Mesendoderm (in vitro differentiated cells): Measurements from ENCODE around the gene PANK2.
"Not testable (repeated sequence)": the region's sequence is repeated elsewhere in the genome, so short reads cannot be mapped to it uniquely, and the experiment has no call there.

Experiments used
- DNase-seq: peaks from one replicate; pipeline ENCODE4 v3.0.0; 2013
- H2AK5ac ChIP-seq: 2 replicates; pipeline ENCODE4 v1.6.1; 2013; ENCODE audit warnings: low read length, inconsistent platforms
- H2BK120ac ChIP-seq: 2 replicates; pipeline ENCODE4 v1.6.1; 2013; ENCODE audit warnings: low read depth, mild to moderate bottlenecking, low read length, moderate library complexity, mixed read lengths
- H2BK15ac ChIP-seq: replicated peaks from 2 replicates; pipeline ENCODE4 v1.6.1; 2013; ENCODE audit warnings: low read depth, mild to moderate bottlenecking, moderate library complexity
- H2BK5ac ChIP-seq: 2 replicates; pipeline ENCODE4 v1.6.1; 2013; ENCODE audit warnings: low read length, inconsistent platforms
- H3K18ac ChIP-seq: 2 replicates; pipeline ENCODE4 v1.6.1; 2013; ENCODE audit warnings: mild to moderate bottlenecking, low read length, mixed read lengths
- H3K23ac ChIP-seq: one replicate; pipeline ENCODE4 v1.6.1; 2013; ENCODE audit warnings: low read length
- H3K27ac ChIP-seq: 2 replicates; pipeline ENCODE4 v1.5.1; 2013; ENCODE audit warnings: low read depth, mild to moderate bottlenecking, inconsistent platforms, low read length, moderate library complexity
- H3K27me3 ChIP-seq: 2 replicates; pipeline ENCODE4 v1.6.1; 2013; ENCODE audit warnings: low read length, control low read depth, mild to moderate bottlenecking, inconsistent platforms; ENCODE audit not compliant: insufficient read depth, poor library complexity
- H3K36me3 ChIP-seq: 2 replicates; pipeline ENCODE4 v1.6.1; 2013; ENCODE audit warnings: low read length, inconsistent platforms; ENCODE audit not compliant: control insufficient read depth, insufficient read depth
- H3K4ac ChIP-seq: one replicate; pipeline ENCODE4 v1.6.1; 2013; ENCODE audit warnings: low read depth, mild to moderate bottlenecking, low read length, moderate library complexity
- H3K4me1 ChIP-seq: 2 replicates; pipeline ENCODE4 v1.6.1; 2013; ENCODE audit warnings: low read depth, low read length, inconsistent platforms; ENCODE audit not compliant: control insufficient read depth
- H3K4me2 ChIP-seq: 2 replicates; pipeline ENCODE4 v1.6.1; 2013; ENCODE audit warnings: low read length
- H3K4me3 ChIP-seq: 2 replicates; pipeline ENCODE4 v1.5.1; 2013; ENCODE audit warnings: mild to moderate bottlenecking, low read length
- H3K56ac ChIP-seq: one replicate; pipeline ENCODE4 v1.6.1; 2013; ENCODE audit warnings: low read length
- H3K79me1 ChIP-seq: 2 replicates; pipeline ENCODE4 v1.6.1; 2013; ENCODE audit warnings: low read length, inconsistent platforms
- H3K79me2 ChIP-seq: 2 replicates; pipeline ENCODE4 v1.6.1; 2013; ENCODE audit warnings: mild to moderate bottlenecking, low read length; ENCODE audit not compliant: control insufficient read depth, insufficient read depth
- H3K9ac ChIP-seq: 2 replicates; pipeline ENCODE4 v1.6.1; 2013; ENCODE audit warnings: low read length, inconsistent platforms
- H4K5ac ChIP-seq: one replicate; pipeline ENCODE4 v1.6.1; 2013; ENCODE audit warnings: low read length
- H4K8ac ChIP-seq: one replicate; pipeline ENCODE4 v1.6.1; 2013; ENCODE audit warnings: low read depth, mild to moderate bottlenecking, control low read depth, low read length, moderate library complexity
- WGBS: extraction: QIAGEN DNeasy Blood & Tissue Kit; methylation state at CpG from one replicate; pipeline ENCODE4 v1.1.7; 2013; ENCODE audit warnings: low lambda C conversion rate, missing lambda C conversion rate; ENCODE audit not compliant: insufficient coverage; ENCODE audit errors: extremely low coverage; 5-methylcytosine and 5-hydroxymethylcytosine counted together

Gene PANK2

DNA sequence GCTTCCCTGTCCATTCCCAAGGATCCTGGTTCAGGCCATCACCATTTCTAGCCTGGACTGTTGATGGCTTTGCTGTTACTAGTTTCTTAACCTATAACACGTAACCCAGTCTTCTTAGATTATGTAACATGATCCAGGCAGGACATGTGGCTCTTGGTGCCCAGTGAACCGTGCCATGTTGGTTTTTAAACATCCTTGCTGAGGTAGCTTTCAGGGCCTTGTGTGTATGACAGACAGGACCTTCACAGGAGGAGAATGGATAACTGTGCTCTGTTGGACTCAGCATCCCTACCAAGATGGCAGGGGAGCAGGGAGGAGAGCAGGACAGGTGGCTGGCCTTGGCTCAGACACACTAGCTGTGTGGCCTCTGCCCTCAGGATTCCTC lies 46.8 kb downstream of the PANK2 start:
- Histone ChIP-seq H3K4me2 (no peak overlapping the region), H3K4me1 (no peaks in the 10 kb centered on the region), H3K56ac (no peak overlapping the region), H2AK5ac (no peak overlapping the region), H3K23ac (no peak overlapping the region), H3K9ac (no peak overlapping the region), H3K4ac (no peak overlapping the region), H2BK5ac (no peak overlapping the region), H3K79me2 (no peaks in the 10 kb centered on the region), H2BK120ac (no peak overlapping the region), H3K27me3 (no peaks in the 10 kb centered on the region), H2BK15ac (no peak overlapping the region), H4K8ac (no peak overlapping the region), H3K27ac (no peak overlapping the region), H3K36me3 (peaks cover 5% of the 10 kb centered on the region), H4K5ac (no peak overlapping the region), H3K4me3 (no peak overlapping the region), H3K79me1 (no peaks in the 10 kb centered on the region), H3K18ac (no peak overlapping the region)
- no CpG with 5 or more reads among the region's 2 CpGs for WGBS
- no peak for DNase-seq

DNA sequence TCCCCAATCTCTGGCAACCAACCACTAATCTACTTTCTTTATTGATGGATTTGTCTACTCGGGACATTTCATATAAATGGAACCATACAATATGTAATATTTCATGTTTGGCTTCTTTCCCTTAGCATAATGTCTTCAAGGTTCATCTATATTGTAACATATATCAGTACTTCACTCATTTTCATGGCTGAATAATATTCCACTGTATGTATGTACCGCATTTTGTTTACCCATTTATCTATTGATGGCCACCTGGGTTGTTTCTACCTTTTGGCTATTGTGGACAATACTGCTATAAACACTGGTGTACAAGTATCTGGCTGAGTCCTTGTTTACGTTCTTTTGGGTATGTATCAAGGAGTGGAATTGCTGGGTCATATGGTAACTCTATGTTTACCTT lies 48.4 kb downstream of the PANK2 start:
- Histone ChIP-seq H3K4ac (no peak overlapping the region), H2BK15ac (no peak overlapping the region), H3K79me1 (no peaks in the 10 kb centered on the region), H4K8ac (no peak overlapping the region), H2AK5ac (no peak overlapping the region), H3K36me3 (peaks cover 4% of the 10 kb centered on the region), H3K23ac (no peak overlapping the region), H3K18ac (no peak overlapping the region), H3K79me2 (no peaks in the 10 kb centered on the region), H3K4me2 (no peak overlapping the region), H3K4me1 (no peaks in the 10 kb centered on the region), H2BK120ac (no peak overlapping the region), H3K56ac (no peak overlapping the region), H3K27me3 (no peaks in the 10 kb centered on the region), H3K9ac (no peak overlapping the region), H4K5ac (no peak overlapping the region), H3K27ac (no peak overlapping the region), H2BK5ac (no peak overlapping the region), H3K4me3 (no peak overlapping the region)
- WGBS = no CpG with 5 or more reads among the region's 3 CpGs
- no peak for DNase-seq

DNA sequence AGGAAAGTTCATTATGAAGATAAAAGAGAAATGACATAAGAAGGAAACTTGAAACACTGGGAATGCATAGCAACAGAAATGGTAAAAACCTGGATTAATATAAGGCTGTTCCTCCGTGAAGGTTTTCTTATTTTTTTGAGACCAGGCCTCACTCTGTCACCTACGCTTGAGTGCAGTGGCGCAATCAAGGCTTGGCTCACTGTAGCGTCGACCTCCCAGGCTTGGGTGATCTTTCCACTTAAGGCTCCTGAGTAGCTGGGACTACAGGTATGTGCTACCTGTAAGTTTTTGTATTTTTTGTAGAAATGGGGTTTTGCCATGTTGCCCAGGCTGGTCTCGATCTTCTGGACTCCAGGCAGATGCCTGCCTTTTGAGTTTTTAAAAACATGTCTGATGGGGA lies 51.7 kb downstream of the PANK2 start:
- no peak overlapping the region for H2AK5ac ChIP-seq
- no peak for DNase-seq
- H3K27ac ChIP-seq = no peak overlapping the region
- no peak overlapping the region for H3K4me2 ChIP-seq
- no peak overlapping the region for H4K5ac ChIP-seq
- no peak overlapping the region for H3K23ac ChIP-seq
- no peaks in the 10 kb centered on the region for H3K36me3 ChIP-seq
- no peak overlapping the region for H3K9ac ChIP-seq
- no peaks in the 10 kb centered on the region for H3K4me1 ChIP-seq
- no peak overlapping the region for H3K4ac ChIP-seq
- H3K56ac ChIP-seq = no peak overlapping the region
- H2BK120ac ChIP-seq = no peak overlapping the region
- H3K27me3 ChIP-seq = no peaks in the 10 kb centered on the region
- H3K79me2 ChIP-seq = no peaks in the 10 kb centered on the region
- no peak overlapping the region for H4K8ac ChIP-seq
- H3K18ac ChIP-seq = no peak overlapping the region
- no peaks in the 10 kb centered on the region for H3K79me1 ChIP-seq
- H3K4me3 ChIP-seq = no peak overlapping the region
- no peak overlapping the region for H2BK5ac ChIP-seq
- H2BK15ac ChIP-seq = no peak overlapping the region
- WGBS = no CpG with 5 or more reads among the region's 6 CpGs

DNA sequence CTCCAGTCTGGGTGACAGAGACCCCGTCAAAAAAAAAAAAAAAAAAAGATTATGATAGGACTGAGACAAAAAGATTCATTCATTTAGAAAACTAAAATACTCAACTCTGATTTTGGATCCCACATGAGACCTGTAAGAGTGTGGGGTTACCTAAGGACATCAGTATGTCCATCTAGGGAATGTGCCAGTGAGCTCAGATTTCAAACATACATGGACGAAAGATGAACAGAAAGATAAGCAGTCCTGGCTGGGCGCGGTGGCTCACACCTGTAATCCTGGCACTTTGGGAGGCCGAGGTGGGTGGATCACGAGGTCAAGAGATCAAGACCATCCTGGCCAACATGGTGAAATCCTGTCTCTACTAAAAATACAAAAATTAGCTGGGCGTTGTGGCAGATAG lies 57.5 kb downstream of the PANK2 start:
- H3K36me3 ChIP-seq = not testable (repeated sequence)

DNA sequence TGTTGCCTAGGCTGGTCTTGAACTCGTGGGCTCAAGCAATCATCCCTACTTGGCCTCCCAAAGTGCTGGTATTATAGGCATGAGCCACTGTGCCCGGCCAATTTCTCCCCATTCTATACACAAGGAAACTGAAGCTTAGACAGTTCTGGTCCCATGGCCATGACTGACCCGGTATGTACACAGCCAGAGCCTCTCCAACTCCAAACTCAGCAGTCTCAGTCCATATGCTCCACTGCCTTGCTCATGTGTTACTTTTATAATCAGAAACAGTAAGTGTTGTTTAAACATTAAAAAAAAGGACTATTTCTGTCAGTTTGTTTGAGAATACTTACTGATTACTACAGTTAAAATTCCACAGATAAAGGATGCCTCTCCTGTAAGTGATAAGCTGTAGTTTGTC lies 75.5 kb downstream of the PANK2 start:
- no peak overlapping the region for H4K5ac ChIP-seq
- H3K9ac ChIP-seq = no peak overlapping the region
- H3K4me2 ChIP-seq = no peak overlapping the region
- H3K4me1 ChIP-seq = no peaks in the 10 kb centered on the region
- no peak overlapping the region for H3K23ac ChIP-seq
- no peak overlapping the region for H3K56ac ChIP-seq
- no peak overlapping the region for H2BK15ac ChIP-seq
- H2BK5ac ChIP-seq = no peak overlapping the region
- no peak overlapping the region for H3K18ac ChIP-seq
- no peaks in the 10 kb centered on the region for H3K36me3 ChIP-seq
- no peak overlapping the region for H3K4me3 ChIP-seq
- H2AK5ac ChIP-seq = no peak overlapping the region
- no peak overlapping the region for H4K8ac ChIP-seq
- no peak overlapping the region for H3K4ac ChIP-seq
- no peaks in the 10 kb centered on the region for H3K79me2 ChIP-seq
- no peak overlapping the region for H2BK120ac ChIP-seq
- no peaks in the 10 kb centered on the region for H3K27me3 ChIP-seq
- WGBS = no CpG with 5 or more reads among the region's 3 CpGs
- peaks cover 3% of the 10 kb centered on the region for H3K79me1 ChIP-seq
- no peak overlapping the region for H3K27ac ChIP-seq
- DNase-seq = no peak

More for the DNA sequence above, 57.5 kb downstream of the PANK2 start:
- DNase-seq, H4K8ac ChIP-seq, H3K4me3 ChIP-seq, H4K5ac ChIP-seq, H2AK5ac ChIP-seq, H3K79me1 ChIP-seq, H2BK15ac ChIP-seq, H3K23ac ChIP-seq, H3K4me2 ChIP-seq, H3K4me1 ChIP-seq, H3K4ac ChIP-seq, H3K9ac ChIP-seq, H3K27me3 ChIP-seq, H2BK5ac ChIP-seq, H3K79me2 ChIP-seq, H3K18ac ChIP-seq, H3K56ac ChIP-seq, H2BK120ac ChIP-seq, H3K27ac ChIP-seq: not testable (repeated sequence)
- WGBS = no CpG with 5 or more reads among the region's 7 CpGs

DNA sequence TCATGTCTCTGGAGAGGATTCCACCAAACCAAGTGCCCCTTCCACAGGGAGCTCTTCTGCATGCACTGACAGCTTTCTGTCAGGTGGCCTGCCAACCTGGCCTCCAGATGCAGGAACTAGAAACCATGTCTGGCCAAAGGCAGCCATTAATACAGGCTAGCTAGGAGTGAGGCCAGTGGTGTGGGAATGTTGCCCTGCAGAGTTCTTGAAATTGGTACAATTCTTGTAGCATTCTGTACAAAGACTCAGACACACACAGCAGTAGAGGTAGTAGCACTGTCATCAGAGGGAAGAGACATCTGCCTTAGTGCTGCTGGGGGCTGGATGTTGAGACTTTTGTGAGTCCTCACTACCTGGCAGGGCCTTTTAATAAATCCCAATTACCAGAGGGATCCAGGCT lies 77.4 kb downstream of the PANK2 start:
- Histone ChIP-seq H2AK5ac (no peak overlapping the region), H3K18ac (no peak overlapping the region), H3K79me2 (peaks cover 4% of the 10 kb centered on the region), H4K5ac (no peak overlapping the region), H3K27ac (no peak overlapping the region), H3K36me3 (no peaks in the 10 kb centered on the region), H4K8ac (no peak overlapping the region), H3K23ac (no peak overlapping the region), H2BK120ac (no peak overlapping the region), H3K9ac (no peak overlapping the region), H2BK5ac (no peak overlapping the region), H3K79me1 (peaks cover 7% of the 10 kb centered on the region), H2BK15ac (no peak overlapping the region), H3K4me2 (no peak overlapping the region), H3K27me3 (no peaks in the 10 kb centered on the region), H3K4me3 (no peak overlapping the region), H3K56ac (no peak overlapping the region), H3K4ac (no peak overlapping the region), H3K4me1 (no peaks in the 10 kb centered on the region)
- DNase-seq = no peak
